ENCODE measurements around the gene SKOR2. TPM values are rescaled to one million over a fixed set of nuclear protein-coding genes. Genes with fewer than 3 reads are reported as not detected.
A peak's percentile ranks its signal among the peaks of the same experiment; 100 is the strongest.

Gene SKOR2
- total RNA-seq, 1 donor from 2014 or later = 0.87 TPM

DNA sequence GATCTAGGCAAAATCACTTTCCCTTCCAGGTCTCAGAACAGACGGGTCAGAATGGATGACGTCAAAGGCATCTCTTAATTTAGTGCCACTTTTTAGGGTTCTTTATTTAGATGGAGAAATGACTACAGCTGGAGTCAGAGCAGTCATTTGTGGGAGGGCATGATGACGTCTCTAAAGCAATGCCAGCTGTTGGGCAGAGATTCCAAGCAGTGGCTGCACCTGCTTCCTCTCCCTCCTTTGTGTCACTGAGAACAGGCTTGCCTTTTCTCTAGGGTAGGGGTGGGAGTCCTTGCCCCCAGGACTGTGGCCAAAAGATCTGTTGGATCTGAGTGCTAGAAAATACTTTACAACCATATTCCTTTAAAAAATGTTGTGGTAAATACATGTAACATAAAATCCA lies 28.7 kb upstream of the SKOR2 start:
- TF ChIP-seq, protein P1, sequence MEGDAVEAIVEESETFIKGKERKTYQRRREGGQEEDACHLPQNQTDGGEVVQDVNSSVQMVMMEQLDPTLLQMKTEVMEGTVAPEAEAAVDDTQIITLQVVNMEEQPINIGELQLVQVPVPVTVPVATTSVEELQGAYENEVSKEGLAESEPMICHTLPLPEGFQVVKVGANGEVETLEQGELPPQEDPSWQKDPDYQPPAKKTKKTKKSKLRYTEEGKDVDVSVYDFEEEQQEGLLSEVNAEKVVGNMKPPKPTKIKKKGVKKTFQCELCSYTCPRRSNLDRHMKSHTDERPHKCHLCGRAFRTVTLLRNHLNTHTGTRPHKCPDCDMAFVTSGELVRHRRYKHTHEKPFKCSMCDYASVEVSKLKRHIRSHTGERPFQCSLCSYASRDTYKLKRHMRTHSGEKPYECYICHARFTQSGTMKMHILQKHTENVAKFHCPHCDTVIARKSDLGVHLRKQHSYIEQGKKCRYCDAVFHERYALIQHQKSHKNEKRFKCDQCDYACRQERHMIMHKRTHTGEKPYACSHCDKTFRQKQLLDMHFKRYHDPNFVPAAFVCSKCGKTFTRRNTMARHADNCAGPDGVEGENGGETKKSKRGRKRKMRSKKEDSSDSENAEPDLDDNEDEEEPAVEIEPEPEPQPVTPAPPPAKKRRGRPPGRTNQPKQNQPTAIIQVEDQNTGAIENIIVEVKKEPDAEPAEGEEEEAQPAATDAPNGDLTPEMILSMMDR (conservative IDR thresholded peaks at IDR 0.05) = no peak
- DNase-seq (ENCODE audit: extremely low spot score, unreplicated experiment) = no peak
- no peaks in the 10 kb centered on the region for H3K4me1 Mint-ChIP-seq (ENCODE audit: unreplicated experiment)
- no peaks in the 10 kb centered on the region for H3K36me3 Mint-ChIP-seq
- H3K27ac Mint-ChIP-seq = no peak overlapping the region
- peaks cover 81% of the 10 kb centered on the region for H3K27me3 Mint-ChIP-seq
- no peaks in the 10 kb centered on the region for H3K9me3 Mint-ChIP-seq
- no peak overlapping the region for H3K4me3 Mint-ChIP-seq

DNA sequence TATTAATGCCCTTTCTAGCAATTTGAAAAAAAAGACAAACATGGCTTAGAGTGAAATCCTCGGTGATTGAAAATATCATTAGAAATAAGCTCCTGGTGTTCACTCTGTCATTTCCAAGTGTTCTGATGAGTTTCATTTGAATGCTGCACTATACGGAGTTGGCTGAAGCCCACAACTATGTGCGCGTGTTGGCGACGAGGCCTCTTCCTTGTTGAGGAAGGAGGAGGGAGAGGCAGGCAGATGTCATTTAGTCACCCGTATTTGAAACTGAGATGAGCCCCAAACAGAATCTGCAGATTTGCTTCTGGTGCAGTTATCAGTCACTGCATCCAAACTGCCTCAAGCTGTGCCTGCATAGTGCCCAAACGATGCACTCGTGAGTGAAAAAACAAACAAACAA lies 23.5 kb upstream of the SKOR2 start:
- Mint-ChIP-seq H3K27ac (no peak overlapping the region), H3K9me3 (no peaks in the 10 kb centered on the region), H3K27me3 (peaks cover 70% of the 10 kb centered on the region), H3K36me3 (no peaks in the 10 kb centered on the region), H3K4me3 (no peak overlapping the region), H3K4me1 (ENCODE audit: unreplicated experiment) (no peaks in the 10 kb centered on the region)
- TF ChIP-seq, protein P1 (conservative IDR thresholded peaks at IDR 0.05) = no peak
- no peak for DNase-seq (ENCODE audit: extremely low spot score, unreplicated experiment)

DNA sequence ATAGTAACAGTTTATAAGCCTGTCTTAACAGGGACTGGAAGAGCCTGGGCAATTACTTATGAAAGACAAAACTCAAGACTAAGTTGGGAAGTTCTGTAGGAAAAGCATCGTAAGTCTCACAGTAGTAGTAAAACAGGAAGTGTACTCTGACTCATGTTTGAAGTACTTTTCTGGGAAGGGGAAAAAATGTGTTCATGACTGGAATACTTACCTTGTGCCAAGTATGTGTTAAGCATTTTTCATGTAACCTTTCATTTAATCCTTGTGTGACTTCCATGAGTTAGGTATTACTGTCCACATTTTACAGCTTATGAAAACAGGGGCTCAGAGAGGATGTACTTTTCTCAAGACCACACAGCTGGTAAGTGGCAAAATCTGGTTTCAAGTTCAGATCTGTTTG lies 13.7 kb upstream of the SKOR2 start:
- Mint-ChIP-seq H3K27me3 (peaks cover 98% of the 10 kb centered on the region), H3K27ac (no peak overlapping the region), H3K4me1 (ENCODE audit: unreplicated experiment) (no peaks in the 10 kb centered on the region), H3K36me3 (no peaks in the 10 kb centered on the region), H3K9me3 (no peaks in the 10 kb centered on the region), H3K4me3 (no peak overlapping the region)
- TF ChIP-seq, protein P1 (conservative IDR thresholded peaks at IDR 0.05) = no peak
- no peak for DNase-seq (ENCODE audit: extremely low spot score, unreplicated experiment)

DNA sequence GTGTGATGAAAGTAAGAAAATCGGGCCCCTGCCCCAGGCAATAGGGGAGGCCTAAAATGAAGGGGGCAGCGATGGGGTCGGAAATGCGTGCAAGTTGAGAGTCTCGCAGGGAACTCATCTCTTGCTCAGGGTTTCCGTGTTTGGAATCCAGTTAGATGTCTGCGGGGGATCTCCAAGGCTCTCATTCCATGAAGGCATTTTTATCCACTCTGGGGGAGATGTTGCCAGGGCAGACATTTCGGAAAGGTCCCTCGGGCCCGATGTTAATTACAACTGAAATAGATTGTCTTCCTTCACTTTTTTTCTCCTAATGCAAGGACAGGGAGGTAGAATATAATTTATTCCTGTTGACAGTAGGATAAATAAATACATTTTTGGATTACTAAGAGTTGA lies 12.8 kb upstream of the SKOR2 start:
- Mint-ChIP-seq H3K9me3 (no peaks in the 10 kb centered on the region), H3K36me3 (no peaks in the 10 kb centered on the region), H3K4me1 (ENCODE audit: unreplicated experiment) (no peaks in the 10 kb centered on the region), H3K27ac (no peak overlapping the region), H3K4me3 (peak overlapping the region; percentile 55), H3K27me3 (peaks cover 99% of the 10 kb centered on the region)
- no peak for DNase-seq (ENCODE audit: extremely low spot score, unreplicated experiment)
- TF ChIP-seq, protein P1 (conservative IDR thresholded peaks at IDR 0.05) = no peak

DNA sequence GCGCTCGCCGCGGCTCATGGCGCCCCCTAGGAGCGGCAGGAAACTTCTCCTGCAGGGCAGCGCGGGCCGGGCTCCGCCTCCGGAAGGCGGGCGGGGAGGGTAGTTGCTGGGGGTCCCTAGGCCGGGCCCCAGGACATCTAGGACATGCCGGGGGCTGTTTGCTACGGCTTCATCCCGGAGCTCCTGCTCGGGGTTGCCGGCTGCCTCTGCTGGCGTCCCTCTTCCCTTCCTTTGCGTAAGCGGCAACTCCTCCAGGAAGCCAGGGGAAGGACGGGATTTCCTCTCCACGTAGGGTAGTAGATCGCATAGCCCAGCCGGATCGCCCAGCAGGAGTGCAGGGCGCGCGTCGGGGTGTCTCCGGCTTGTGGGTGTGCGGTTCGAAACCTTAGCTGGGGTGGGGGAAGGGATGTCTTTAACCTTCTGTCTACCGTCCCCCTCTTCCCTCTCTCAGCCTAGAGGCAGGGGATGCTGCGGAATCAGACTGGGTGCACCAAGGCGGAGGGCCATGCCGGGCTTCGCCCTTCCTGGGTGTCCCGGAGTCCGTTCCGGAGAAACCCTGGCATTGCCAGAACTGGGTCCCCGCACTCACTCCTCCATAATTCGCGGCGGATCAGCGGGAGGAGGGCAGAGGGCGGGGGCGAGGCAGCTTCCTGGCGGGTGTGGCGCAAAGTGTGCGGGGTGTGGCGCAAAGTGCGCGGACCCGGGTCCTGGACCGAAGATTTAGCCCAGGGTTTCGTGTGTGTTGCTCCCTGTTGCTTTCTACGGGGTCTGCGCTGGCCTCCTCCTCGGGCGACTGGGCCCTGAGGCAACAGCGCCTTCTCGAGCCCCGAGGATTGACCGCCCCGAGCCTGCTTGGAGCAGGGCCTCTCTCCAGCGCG lies 12.2 kb upstream of the SKOR2 start:
- no peak for DNase-seq (ENCODE audit: extremely low spot score, unreplicated experiment)
- peak overlapping the region; percentile 55 for H3K4me3 Mint-ChIP-seq
- TF ChIP-seq, protein P1 (conservative IDR thresholded peaks at IDR 0.05) = peak; percentile 61
- H3K9me3 Mint-ChIP-seq = no peaks in the 10 kb centered on the region
- peaks cover 99% of the 10 kb centered on the region for H3K27me3 Mint-ChIP-seq
- no peaks in the 10 kb centered on the region for H3K4me1 Mint-ChIP-seq (ENCODE audit: unreplicated experiment)
- no peak overlapping the region for H3K27ac Mint-ChIP-seq
- no peaks in the 10 kb centered on the region for H3K36me3 Mint-ChIP-seq
